Measurements from ENCODE around the gene BACH2.

GRCh38 chr6:90220273-90220672 is 76.4 kb downstream of the BACH2 start:
- no peak for TF ChIP-seq POLR2A (IDR thresholded peaks at IDR 0.05)
- TF ChIP-seq CTCF (IDR thresholded peaks at IDR 0.05): no peak
- no peak for TF ChIP-seq POLR2AphosphoS5 (IDR thresholded peaks at IDR 0.05)

Data from upper lobe of left lung (tissue), 4 donors.